GM23248 (cell line): ENCODE results near the gene CXorf49. TPM values are rescaled to one million over a fixed set of nuclear protein-coding genes. Genes with fewer than 3 reads are reported as not detected.

Experiments
- DNase-seq: peaks from one replicate; pipeline ENCODE4 v3.0.0-alpha.2; 2015
- H2AFZ ChIP-seq: fragments of 200-600 bp; sonication (generic); 2 replicates; pipeline ENCODE4 v1.6.1; 2016; ENCODE audit warnings: antibody characterized with exemption
- H3F3A ChIP-seq: fragments of 200-600 bp; sonication (generic); 2 replicates; pipeline ENCODE4 v1.6.1; 2016; ENCODE audit warnings: mild to moderate bottlenecking, antibody characterized with exemption, mixed run types; ENCODE audit not compliant: insufficient read depth
- H3K27ac ChIP-seq: fragments of 200-600 bp; sonication (generic); 2 replicates; pipeline ENCODE4 v1.5.1; 2016; ENCODE audit warnings: mild to moderate bottlenecking
- H3K27me3 ChIP-seq: fragments of 200-600 bp; sonication (generic); replicated peaks from 2 replicates; pipeline ENCODE4 v1.6.1; 2016; ENCODE audit warnings: mild to moderate bottlenecking; ENCODE audit not compliant: insufficient read depth
- H3K36me3 ChIP-seq: fragments of 200-600 bp; sonication (generic); 2 replicates; pipeline ENCODE4 v1.6.1; 2016; ENCODE audit warnings: low read depth, mild to moderate bottlenecking
- H3K4me1 ChIP-seq: fragments of 200-600 bp; sonication (generic); 2 replicates; pipeline ENCODE4 v1.6.1; 2016; ENCODE audit warnings: mild to moderate bottlenecking; ENCODE audit not compliant: insufficient read depth
- H3K4me2 ChIP-seq: fragments of 200-600 bp; sonication (generic); one replicate; pipeline ENCODE4 v1.6.1; 2016; ENCODE audit warnings: mild to moderate bottlenecking; ENCODE audit not compliant: unreplicated experiment
- H3K4me3 ChIP-seq: fragments of 200-600 bp; sonication (generic); 2 replicates; pipeline ENCODE4 v1.5.1; 2016; ENCODE audit warnings: mild to moderate bottlenecking
- H3K79me2 ChIP-seq: fragments of 200-600 bp; sonication (generic); 2 replicates; pipeline ENCODE4 v1.6.1; 2016; ENCODE audit warnings: mild to moderate bottlenecking; ENCODE audit not compliant: insufficient read depth
- H3K9ac ChIP-seq: fragments of 200-600 bp; sonication (generic); 2 replicates; pipeline ENCODE4 v1.6.1; 2016; ENCODE audit warnings: mild to moderate bottlenecking
- H3K9me2 ChIP-seq: fragments of 200-600 bp; sonication (generic); 2 replicates; pipeline ENCODE4 v1.6.1; 2016; ENCODE audit warnings: mixed run types, mild to moderate bottlenecking, moderate library complexity; ENCODE audit not compliant: insufficient read depth
- H3K9me3 ChIP-seq: fragments of 200-600 bp; sonication (generic); one replicate; pipeline ENCODE4 v1.6.1; 2017; ENCODE audit warnings: low read depth
- H4K20me1 ChIP-seq: fragments of 200-600 bp; sonication (generic); 2 replicates; pipeline ENCODE4 v1.6.0; 2016; ENCODE audit not compliant: insufficient read depth
- EZH2 ChIP-seq: fragments of 200-600 bp; sonication (generic); IDR thresholded peaks from 2 replicates; pipeline ENCODE4 v1.6.1; 2018; ENCODE audit warnings: antibody characterized with exemption, mild to moderate bottlenecking; ENCODE audit not compliant: insufficient read depth, poor library complexity, severe bottlenecking
- EZH2phosphoT487 ChIP-seq: fragments of 200-600 bp; sonication (generic); IDR thresholded peaks from 2 replicates; pipeline ENCODE4 v1.6.1; 2018; ENCODE audit warnings: antibody characterized with exemption, moderate library complexity, mild to moderate bottlenecking, low read depth; ENCODE audit not compliant: insufficient read depth
- WGBS, 2 experiments: methylation state at CpG; one replicate each; pipeline ENCODE4 v1.1.6; 2015 to 2017; ENCODE audit warnings: low lambda C conversion rate in 2 of 2, low coverage in 1 of 2; ENCODE audit errors: missing lambda C conversion rate in 2 of 2; 5-methylcytosine and 5-hydroxymethylcytosine counted together
- in situ Hi-C: fragments of 300-500 bp; cut with MboI; formaldehyde crosslinking; loops from 2 replicates; pipeline ENCODE4 v1.15.0; 2020
- polyA plus RNA-seq: library from polyadenylated mRNA; unstranded; fragments of >200 nt; fragmentation: Nextera tagmentation; extraction: Ambion mirVana; gene quantifications from 2 replicates; pipeline ENCODE4 v1.2.1, GENCODE V29; 2016
- small RNA-seq: library from RNA; depleted of rRNA; stranded (forward); fragments of <200 nt; gene quantifications from one replicate; pipeline ENCODE3, GENCODE V24; 2014; ENCODE audit warnings: low read depth, low replicate concordance
- total RNA-seq: library from RNA; depleted of rRNA; stranded (reverse); fragments of >200 nt; shearing (Covaris generic); gene quantifications from 2 replicates; pipeline ENCODE4 v1.2.3, GENCODE V29; 2014; rRNA removed

Gene CXorf49
- total and polyA plus RNA-seq, 2 experiments from 2014 or later, result not detected

GRCh38 chrX:71667328-71668247 is 50.5 kb downstream of the CXorf49 start, which contains the start of gene LOC101059915:
Gene LOC101059915, plus strand, starts transcription at chrX:71667546.
- no peak within 1 kb of the TSS for H3K9ac ChIP-seq
- no peak for DNase-seq
- no peak within 1 kb of the TSS for H3K27ac ChIP-seq
- H3F3A ChIP-seq, result no peaks in the 10 kb centered on the region
- no peaks in the 10 kb centered on the region for H3K36me3 ChIP-seq
- no peaks in the 10 kb centered on the region for H3K9me2 ChIP-seq
- H2AFZ ChIP-seq, result no peak within 1 kb of the TSS
- no peak within 1 kb of the TSS for H3K4me2 ChIP-seq
- H3K4me1 ChIP-seq, result no peaks in the 10 kb centered on the region
- no peaks in the 10 kb centered on the region for H3K27me3 ChIP-seq
- in situ Hi-C loops, result no loop called here
- H4K20me1 ChIP-seq, result no peaks in the 10 kb centered on the region
- WGBS, 2 experiments, result 81 to 95% methylated on average over 18 to 30 of the region's 50 CpGs
- no peaks in the 10 kb centered on the region for H3K9me3 ChIP-seq
- no peak within 1 kb of the TSS for H3K4me3 ChIP-seq
- no peaks in the 10 kb centered on the region for H3K79me2 ChIP-seq
- TF ChIP-seq EZH2phosphoT487 (no peak), EZH2 (no peak)

- Histone ChIP-seq H3K4me3 (no peak overlapping the region), H3F3A (no peaks in the 10 kb centered on the region), H3K4me2 (no peak overlapping the region), H3K36me3 (no peaks in the 10 kb centered on the region), H3K4me1 (no peaks in the 10 kb centered on the region), H4K20me1 (no peaks in the 10 kb centered on the region), H3K79me2 (no peaks in the 10 kb centered on the region), H2AFZ (no peak overlapping the region), H3K27me3 (no peaks in the 10 kb centered on the region), H3K9ac (no peak overlapping the region), H3K9me2 (no peaks in the 10 kb centered on the region), H3K9me3 (no peaks in the 10 kb centered on the region), H3K27ac (no peak overlapping the region)
- in situ Hi-C loops, result no loop called here
- TF ChIP-seq EZH2phosphoT487, result no peak
- TF ChIP-seq EZH2, result no peak
- DNase-seq, result no peak
- 82 to 88% methylated on average over 22 to 27 of the region's 48 CpGs for WGBS, 2 experiments
Observed at GRCh38 chrX:71666240-71667223, 51.6 kb downstream of the CXorf49 start.

GRCh38 chrX:71665747-71666146 is 52.3 kb downstream of the CXorf49 start:
- no peaks in the 10 kb centered on the region for H3K9me3 ChIP-seq
- no peak overlapping the region for H3K9ac ChIP-seq
- no peaks in the 10 kb centered on the region for H3K36me3 ChIP-seq
- 69 to 83% methylated on average over 3 to 9 of the region's 10 CpGs for WGBS, 2 experiments
- no peaks in the 10 kb centered on the region for H4K20me1 ChIP-seq
- H3K4me3 ChIP-seq, result no peak overlapping the region
- in situ Hi-C loops, result no loop called here
- no peak for DNase-seq
- TF ChIP-seq EZH2 (no peak), EZH2phosphoT487 (no peak)
- H3K79me2 ChIP-seq, result no peaks in the 10 kb centered on the region
- H3K4me2 ChIP-seq, result no peak overlapping the region
- no peaks in the 10 kb centered on the region for H3K9me2 ChIP-seq
- H3K4me1 ChIP-seq, result no peaks in the 10 kb centered on the region
- H2AFZ ChIP-seq, result no peak overlapping the region
- H3F3A ChIP-seq, result no peaks in the 10 kb centered on the region
- no peaks in the 10 kb centered on the region for H3K27me3 ChIP-seq
- H3K27ac ChIP-seq, result no peak overlapping the region

- Histone ChIP-seq H3K4me1 (no peaks in the 10 kb centered on the region), H3K27ac (no peak overlapping the region), H4K20me1 (no peaks in the 10 kb centered on the region), H3K9me3 (no peaks in the 10 kb centered on the region), H3K36me3 (no peaks in the 10 kb centered on the region), H2AFZ (no peak overlapping the region), H3K9ac (no peak overlapping the region), H3K27me3 (no peaks in the 10 kb centered on the region), H3F3A (no peaks in the 10 kb centered on the region), H3K4me2 (no peak overlapping the region), H3K4me3 (no peak overlapping the region), H3K79me2 (no peaks in the 10 kb centered on the region), H3K9me2 (no peaks in the 10 kb centered on the region)
- no peak for DNase-seq
- TF ChIP-seq EZH2, result no peak
- no peak for TF ChIP-seq EZH2phosphoT487
- WGBS, 2 experiments, result 83 to 88% methylated on average over 10 to 13 of the region's 16 CpGs
- in situ Hi-C loops, result no loop called here
Observed at GRCh38 chrX:71664889-71665491, 53.1 kb downstream of the CXorf49 start.

Small RNA genes lying within 50 kb of the gene (small RNA-seq; reads per million reads assigned to genes)
- not detected for gene BX276092.4
- gene BX276092.6, result not detected
- gene BX276092.8, result not detected

Other genes with a start within 250 kb of the CXorf49 start
- 97.1 and 119 TPM in 2 replicates for gene OGT, start 185.2 kb downstream of the CXorf49 start, total RNA-seq
- gene OGT, start 185.2 kb downstream of the CXorf49 start, polyA plus RNA-seq, result 31.5 and 42.1 TPM in 2 replicates
- 2.2 and 2.5 TPM in 2 replicates for gene GCNA, start 139.8 kb downstream of the CXorf49 start, total RNA-seq
- gene GCNA, start 139.8 kb downstream of the CXorf49 start, polyA plus RNA-seq, result 0.99 and 1.5 TPM in 2 replicates
- gene CXCR3, start 99.8 kb downstream of the CXorf49 start, total RNA-seq, result not detected in 2 replicates
- gene CXCR3, start 99.8 kb downstream of the CXorf49 start, polyA plus RNA-seq, result not detected in 2 replicates
- gene CXorf49B, start 45.1 kb upstream of the CXorf49 start, total RNA-seq, result not detected in 2 replicates
- gene CXorf49B, start 45.1 kb upstream of the CXorf49 start, polyA plus RNA-seq, result not detected in 2 replicates
- 3.2 and 4.7 TPM in 2 replicates for gene NHSL2, start 192.6 kb upstream of the CXorf49 start, total RNA-seq
- gene NHSL2, start 192.6 kb upstream of the CXorf49 start, polyA plus RNA-seq, result 5.3 and 6.5 TPM in 2 replicates